IPS-NIHi11 (cell line): ENCODE measurements around the gene PDE4D.

Experiments used
- DNase-seq: peaks from one replicate; pipeline ENCODE4 v3.0.0; 2012; ENCODE audit warnings: mixed read lengths, low spot score

PDE4D gene

DNA sequence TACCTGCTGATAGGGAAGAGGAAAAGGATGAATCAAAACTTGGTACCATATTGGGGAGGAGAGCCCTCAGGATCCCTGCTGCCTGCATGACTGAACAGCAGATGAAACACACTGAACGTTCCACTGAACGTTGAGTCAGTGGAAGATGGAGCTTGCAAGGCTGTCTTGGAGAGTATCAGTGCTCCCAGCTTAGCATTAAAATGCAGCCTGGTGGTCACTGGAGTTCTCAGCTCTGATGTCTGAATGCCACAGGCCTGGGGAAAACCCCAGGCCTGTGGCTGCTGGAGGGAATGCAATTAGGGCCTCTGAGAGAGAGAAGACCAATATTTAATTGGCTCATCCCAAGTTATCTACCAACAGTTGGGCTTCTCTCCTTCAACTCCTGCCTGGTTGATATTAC, 54.5 kb downstream of the PDE4D start:
- DNase-seq, result peak; percentile 18

DNA sequence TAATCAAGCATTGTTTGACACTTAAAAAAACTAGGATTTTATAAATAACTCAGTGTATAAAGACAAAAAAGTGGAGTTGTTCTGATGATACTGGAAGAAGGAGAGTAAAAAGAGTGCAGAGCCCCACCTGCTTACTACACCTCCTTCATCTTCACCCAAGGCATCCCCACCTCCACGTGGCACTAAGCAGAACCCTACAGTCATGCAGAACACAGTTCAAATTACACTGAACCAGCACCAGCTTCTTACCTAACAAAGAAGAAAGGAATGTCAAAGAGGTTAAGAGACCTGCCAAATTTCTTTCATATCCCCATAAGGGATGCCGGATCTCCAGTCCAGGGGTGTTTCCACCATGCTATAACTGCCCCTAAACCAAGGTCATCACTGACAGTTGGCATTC, 55.5 kb downstream of the PDE4D start:
- DNase-seq, result no peak

DNA sequence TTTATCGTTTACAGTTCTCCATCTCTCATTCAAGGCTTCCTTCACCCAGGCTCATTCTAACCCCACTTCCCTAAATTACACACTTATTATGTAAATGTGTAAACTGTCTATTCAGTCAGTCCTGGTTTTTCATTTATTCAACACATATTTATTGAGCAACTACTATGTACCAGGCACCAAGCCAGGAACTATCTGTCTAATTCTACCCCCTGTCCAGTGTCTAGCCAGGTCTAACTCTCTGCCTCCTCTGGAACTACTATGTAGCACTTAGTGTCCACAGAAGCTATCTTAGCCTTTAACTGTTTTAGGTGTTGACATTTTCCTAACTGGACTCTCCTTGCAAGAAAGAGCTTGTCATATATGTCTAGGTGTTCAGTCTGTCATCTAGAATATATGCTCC, 56.5 kb downstream of the PDE4D start:
- DNase-seq, result no peak

DNA sequence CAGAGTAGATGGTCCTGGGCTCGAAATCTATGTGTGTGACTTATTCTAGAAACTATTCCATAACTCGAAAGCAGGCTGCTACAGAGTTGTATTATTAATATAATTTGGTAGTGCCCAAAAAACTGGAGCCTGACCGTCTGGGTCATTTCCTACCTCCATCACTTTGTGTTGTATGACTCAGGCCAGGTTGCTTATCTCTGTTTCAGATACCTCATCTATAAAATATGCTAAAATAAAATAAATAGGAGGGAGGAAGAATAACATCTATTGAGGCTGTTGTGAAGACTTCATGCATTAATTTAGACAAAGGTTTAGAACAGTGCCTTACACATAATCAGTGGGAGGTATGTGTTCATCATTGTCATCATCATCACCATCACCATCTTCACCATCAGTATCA, 57.7 kb downstream of the PDE4D start:
- no peak for DNase-seq

DNA sequence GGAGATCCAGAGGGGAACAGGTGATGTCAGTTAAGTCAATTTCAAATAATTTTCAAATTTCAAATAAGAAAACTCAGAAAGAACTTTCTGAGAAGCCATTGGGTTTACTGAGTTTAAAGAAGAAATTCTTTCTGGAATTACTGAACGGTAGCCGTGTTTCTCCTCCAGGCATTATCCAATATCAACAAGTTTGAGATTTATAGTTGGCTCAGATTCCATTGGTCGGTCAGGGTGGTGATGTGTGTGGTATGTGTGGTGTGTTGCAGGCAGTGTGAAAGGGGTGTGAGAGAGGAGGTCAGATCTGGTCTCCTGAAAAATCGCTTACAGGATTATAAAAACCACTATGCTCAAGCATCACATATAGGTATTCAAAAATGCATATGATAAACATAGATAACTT, 60.1 kb downstream of the PDE4D start:
- no peak for DNase-seq

DNA sequence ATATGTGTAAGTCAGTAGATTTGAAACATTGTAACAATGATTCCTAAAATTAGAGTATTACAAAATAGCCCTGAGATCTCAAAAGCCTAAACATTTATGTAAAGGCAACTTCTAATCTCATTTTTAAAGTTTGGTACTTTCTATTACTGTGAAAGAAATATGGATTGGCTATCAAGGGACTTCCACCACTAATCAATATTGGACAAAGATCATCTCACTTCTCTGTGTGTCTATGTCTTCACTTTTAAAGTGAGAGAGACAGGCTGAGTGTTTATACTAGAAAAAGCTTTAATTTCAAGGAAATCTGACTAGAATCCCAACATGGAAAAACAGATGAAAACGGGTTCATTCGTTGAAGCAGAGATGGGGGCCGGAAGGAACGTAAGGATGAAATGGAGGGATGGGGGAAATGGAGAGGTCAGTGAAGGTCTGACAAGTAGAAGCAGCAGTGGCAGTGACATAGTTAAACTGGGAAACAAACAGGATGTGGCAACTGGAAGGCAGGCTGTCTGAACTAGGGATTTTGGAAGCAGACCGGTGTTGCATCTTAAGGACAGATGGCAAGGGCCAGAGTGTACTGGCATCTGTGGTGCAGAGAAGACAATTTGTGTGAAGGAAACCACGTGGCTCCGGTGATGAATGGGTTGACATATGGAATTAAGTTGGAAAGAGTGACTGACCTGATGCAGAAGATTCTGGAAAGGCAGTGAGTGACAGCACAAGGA, 60.8 kb downstream of the PDE4D start:
- no peak for DNase-seq

DNA sequence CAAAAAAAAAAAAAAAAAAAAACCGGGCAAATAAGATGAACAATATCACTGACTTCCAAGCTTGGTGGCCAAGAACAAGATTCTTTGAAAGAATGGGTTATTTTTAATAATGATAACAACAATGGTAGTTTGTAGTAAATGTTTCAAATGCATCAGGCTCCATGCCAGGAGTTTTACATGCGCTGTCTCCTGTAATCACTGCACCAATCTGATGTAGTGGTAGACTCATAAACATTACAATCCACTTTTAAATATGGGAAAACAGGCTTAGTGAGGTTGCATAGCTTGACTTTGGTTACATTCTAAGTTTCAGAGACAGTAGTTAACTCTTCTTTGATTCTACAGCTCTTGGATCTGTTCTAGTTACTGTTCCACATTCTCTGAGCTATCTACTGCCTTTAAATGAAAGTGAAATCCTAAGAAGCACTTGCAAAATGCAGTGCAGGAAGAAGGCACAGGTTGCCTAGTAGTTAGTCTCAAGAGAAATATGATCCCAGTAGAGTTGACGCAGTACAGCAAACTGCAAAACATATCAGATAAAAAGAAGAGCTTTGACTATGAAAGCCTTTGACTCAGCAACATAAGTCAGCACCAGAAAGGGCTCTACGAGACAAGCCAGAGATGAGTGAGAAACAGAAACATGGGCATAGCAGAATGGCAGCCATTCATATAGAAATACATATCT, 62.1 kb downstream of the PDE4D start:
- DNase-seq, result no peak

DNA sequence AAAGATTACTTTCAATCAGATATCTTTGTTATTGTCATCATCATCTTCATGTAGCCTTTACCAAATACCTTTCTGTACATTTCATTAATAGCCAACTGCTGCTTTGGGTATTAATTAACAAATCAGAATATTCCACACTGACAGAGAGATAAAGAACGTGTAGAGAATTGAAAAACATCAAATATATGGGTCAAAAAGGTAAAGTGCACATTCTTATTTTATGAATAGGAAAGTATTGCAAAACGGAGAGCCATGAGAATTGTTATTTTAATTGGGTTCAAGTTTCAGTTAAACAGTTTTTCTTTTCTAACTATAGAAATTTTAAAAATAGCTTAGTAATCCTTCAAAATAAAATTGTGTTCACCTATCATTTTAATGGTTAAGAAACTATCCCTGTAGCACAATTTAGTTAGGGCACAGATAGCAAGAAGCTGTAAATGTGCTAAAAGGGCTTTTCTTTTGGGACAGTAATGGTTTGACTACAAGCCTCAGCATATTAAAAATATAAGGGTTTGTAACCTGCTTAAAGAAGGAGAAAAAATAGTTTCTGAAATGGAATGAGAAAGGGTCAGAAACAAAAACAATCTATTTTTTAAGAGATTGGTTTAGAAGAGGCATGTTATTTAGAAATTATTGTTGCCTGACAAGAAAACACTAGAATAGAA, 62.9 kb downstream of the PDE4D start:
- no peak for DNase-seq

DNA sequence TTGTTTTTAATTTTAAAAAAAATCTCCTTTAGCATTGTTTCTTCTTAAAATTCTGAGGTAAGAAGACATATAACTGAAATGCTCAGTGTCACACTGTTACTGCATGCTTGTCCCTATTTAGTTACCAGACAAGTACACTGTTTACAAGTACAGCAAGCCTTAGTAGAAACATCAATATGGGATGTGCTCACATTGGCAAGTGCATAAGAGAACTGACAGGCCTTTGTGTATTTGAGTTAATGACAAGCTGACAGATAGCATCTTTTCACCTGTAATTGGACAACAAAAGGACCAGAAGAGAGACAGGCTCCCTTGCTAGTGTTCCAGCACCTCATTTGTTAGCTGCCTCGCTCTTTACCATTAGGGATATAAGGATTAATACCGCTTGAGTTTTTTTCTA, 63.6 kb downstream of the PDE4D start:
- no peak for DNase-seq

DNA sequence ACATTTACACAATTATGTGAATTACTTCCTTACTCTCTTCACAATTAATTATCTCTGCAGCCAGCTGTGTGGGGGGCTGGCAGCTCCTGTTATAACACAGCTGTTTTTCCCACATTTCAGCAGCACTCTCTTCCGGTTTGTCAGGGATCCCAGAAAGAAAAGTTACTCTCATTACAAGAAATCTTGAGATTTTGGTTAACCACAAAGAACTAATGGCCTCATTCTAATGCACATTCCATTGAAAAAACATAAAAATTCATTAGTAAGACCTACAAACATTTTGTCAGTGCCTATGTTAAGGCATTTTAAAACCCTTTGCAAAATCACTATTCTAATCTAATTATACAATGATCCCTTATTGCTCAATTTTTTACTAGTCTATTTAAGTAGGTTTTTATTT, 64.1 kb downstream of the PDE4D start:
- DNase-seq, result no peak

DNA sequence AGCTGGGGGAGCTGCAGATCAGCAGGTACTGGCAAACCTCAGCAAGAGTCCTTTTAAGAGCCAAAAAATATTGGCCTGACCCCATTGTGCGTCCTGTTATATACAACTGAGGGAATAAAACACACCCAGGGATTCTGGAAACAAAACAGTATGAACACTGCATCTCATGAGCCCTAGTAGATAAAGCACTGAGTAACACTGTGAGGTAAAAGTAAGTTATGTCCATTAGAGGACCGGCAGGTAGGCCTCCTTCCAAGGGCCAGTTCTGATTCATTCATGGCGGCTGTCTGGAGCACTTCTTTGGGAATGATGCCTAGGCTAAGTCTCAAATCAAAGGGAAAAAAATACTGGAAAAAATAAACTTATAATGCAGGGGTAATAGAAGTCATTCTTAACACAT, 64.9 kb downstream of the PDE4D start:
- DNase-seq, result no peak

DNA sequence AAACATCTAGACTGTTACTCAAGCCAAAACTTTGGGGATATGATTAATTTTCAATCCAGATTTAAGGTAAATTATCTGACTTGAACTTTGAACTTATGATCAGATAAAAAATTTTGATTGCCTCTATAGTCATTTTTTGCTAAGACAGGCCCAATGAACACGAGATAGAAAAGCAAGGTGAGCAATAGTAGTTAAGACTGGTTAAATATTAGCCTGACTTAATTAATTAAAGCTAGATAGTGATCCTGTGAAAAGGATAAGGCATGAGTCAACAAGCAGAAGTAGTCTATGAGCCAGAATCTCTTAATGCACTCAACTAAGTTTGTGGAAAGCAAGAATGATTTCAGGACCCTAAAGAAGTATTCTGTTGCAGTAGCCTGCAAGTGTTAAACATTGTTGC, 66.5 kb downstream of the PDE4D start:
- DNase-seq, result no peak

DNA sequence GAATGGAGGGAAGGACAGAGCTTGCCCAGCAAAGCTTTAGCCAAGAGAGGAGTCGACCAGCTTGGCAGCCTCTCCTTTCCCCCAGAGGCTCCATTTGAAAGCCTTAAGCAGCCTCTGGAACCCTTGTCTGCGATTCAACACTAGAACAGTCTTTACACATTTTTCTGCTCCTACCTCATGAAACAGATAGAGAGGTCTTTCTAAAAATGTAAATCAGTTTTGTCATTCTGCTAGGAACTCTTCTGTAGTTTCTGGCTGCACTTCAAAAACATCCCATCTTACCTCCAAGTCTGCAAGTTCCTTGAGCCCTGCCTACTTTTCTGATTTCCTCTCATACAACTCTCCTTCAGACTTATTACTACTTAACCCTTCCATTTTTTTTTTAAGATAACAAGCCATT, 70.1 kb downstream of the PDE4D start:
- no peak for DNase-seq

DNA sequence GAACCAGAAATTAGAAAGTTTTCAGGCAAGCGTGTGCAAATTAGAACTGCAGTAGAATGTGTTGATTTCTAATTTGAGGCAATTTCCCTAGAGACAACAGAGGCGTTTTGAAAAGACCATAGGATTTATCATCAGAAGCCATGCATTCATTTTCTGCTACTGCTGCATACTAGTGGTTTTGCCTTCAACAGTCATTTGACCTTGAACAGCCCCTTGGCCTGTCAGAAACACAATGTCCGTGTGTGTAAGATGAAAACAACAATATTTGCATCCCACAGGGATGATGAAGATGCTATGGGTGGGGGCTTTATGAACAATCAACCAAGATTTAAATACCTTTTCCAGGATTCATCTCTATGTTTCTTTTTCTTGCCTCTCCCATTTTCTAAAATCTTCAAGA, 73.7 kb downstream of the PDE4D start:
- DNase-seq, result no peak

DNA sequence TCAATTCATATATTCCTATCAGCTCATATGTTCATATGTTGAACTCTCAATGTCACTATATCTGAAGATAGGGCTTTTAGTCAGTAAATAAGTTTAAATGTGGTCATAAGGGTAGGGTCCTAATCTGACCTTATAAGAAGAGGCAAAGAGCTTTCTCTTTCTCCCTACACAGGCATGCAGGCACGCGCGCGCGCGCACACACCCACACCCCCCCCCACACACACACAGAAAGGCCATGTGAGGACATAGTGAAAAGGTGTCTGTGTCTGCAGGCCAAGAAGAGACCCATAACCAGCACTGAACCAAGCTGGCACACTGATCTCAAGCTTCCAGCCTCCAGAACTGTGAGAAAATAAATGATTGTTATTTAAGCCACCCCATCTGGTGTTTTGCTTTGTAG, 76.0 kb downstream of the PDE4D start:
- DNase-seq, result no peak

DNA sequence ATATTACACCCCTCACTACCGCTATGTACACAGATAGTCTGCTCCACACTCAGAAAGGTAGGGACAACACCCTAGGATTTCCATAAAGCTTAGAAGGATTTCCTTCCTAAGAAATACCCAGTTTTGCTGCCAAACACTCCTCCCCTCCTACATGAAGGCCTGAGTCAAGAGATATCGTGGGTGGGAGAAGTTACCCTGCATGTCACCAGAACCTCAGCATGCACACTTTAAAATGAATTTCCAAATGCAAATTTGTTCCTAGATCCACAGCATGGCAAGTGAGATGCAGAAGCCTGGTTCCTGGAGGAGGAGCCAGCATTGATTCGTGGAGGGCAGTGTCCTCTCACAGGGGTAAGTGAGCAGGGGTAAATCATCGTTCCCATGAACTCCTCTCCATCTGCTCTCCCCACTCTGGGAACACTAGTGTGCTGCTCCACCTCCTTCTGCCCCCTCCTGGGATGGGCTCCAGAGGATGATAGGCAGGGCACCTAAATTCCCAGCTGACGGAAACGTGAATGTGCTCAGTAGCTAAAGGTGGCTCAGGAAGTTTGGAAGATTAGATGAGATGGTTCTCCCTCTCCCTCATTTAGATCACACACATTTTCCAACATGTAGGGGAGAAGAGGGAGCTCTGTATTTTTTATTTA, 76.7 kb downstream of the PDE4D start:
- DNase-seq, result no peak

DNA sequence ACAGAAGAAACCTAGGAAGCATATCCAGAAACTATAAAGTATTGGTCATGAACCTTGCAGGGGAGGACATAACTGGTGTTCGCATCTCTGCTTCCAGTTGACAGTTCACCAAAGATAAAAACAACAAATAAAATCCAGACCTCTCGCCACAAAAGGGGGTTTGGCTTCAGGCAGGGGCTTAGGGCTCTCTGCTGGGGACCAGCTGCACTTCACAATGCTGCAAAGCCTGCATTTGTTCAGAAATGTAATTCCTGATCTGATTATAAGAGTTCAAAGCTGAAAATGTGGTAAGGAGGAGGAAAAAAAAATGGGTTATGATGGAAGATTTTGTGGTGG, 79.0 kb downstream of the PDE4D start:
- DNase-seq, result no peak

DNA sequence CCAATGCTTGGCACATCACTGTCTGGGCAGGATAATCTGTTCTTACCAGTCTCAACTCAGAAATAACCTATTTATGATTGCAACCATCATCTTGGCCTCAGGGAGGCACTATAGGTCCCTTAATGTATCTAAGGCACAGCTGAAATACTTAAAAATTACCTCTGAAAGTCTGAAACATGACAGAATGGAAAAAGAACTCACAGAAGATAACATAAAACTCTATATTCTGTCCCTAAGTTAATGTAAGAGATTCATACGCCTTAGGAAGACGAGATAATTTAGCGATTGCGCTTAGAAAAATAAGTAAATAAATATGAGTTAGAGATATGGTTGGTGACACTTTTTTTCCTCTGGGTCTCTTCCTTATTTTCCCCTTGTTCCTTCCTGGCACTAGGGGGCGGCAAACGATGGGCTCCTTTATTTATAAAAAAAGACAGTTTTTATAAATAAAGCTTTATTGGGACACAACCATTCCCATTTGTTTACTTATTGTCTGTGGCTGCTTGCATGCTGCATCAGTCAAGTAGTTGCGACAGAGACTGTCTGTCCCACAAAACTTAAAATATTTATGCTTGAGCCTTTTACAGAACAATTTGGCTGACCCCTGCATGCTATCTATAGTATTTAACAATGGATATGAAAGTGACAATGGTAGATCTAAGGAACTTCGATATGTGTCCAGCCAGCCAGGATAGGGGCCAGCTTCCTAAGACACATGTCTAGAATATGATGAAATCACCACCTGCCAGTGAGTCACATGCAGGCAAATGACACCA, 79.6 kb downstream of the PDE4D start:
- DNase-seq, result peak; percentile 53

DNA sequence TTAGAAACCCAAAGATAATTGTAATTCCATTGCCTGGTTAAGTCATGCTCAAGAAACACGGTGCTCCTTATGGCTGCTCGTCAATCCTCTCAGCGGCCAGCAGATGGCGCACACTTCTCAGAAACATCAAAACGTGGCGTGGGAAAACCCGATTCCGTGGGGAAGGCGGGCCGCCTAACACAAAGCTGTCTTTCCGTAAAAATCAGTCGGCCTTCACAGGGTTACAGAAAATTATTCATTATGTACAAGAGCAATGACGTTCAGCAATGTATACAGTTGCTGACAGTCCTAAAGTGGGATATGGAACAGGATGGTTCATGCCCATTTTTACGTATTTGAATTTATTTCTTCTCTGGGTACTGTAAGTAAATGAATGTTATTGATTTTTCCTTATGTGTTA, 83.5 kb downstream of the PDE4D start:
- DNase-seq, result peak; percentile 76

DNA sequence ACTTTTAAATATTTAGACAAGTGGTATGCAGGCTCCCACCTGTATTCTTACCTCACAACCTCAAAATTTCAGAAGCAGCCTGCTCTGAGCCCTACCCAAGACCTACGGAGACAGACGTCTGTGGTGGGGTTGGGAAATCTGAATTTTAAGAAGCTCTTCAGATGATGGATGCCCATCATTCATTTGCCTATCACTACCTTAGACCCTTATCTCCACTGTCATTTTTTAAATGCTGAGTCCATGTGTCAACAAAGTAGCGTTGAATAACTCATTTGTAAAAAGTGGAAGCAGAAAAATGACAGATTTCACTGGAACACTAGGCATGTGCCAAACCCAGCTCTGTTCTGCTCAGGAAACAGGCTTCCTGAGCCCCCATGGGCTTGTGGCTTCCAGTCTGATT, 85.7 kb downstream of the PDE4D start:
- no peak for DNase-seq

DNA sequence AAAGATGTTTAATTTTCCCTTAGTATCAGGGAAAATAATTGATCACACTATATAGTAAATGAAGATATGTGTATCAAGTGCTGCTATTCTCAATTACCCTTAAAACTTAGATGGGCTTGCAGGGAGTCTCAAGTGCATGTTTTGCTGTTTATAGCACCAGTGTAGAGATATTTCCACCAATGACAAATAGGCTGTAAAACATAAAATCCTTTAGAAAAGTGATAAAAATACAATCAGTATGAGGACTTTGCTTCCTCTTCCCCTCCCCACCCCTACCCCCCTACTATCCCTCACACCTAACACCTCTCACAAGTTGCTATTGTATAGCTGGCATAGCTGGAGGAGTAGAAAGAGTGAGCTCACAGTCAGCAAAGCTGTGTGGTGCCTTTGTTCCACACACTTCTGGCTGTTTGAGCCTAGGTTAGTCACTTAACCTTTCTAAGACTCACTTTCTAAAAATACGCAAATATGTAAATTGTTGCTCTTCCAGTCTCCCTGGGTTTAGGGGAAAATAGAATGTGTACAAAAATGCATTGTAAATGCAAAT, 93.1 kb downstream of the PDE4D start:
- DNase-seq, result no peak
